Kidney epithelial cell (primary cell): ENCODE measurements around the gene C4BPA. TPM values are rescaled to one million over a fixed set of nuclear protein-coding genes. Genes with fewer than 3 reads are reported as not detected.

Experiments used
- DNase-seq: peaks from one replicate; pipeline ENCODE4 v3.0.0-alpha.2; 2010; ENCODE audit warnings: low read depth
- H3K27me3 ChIP-seq: 2 replicates; pipeline ENCODE4 v1.6.0; 2011; ENCODE audit warnings: low read length; ENCODE audit not compliant: control insufficient read depth, insufficient read depth
- H3K36me3 ChIP-seq: 2 replicates; pipeline ENCODE4 v1.5.1; 2011; ENCODE audit warnings: low read length; ENCODE audit not compliant: control insufficient read depth, insufficient read depth
- H3K4me3 ChIP-seq: 2 replicates; pipeline ENCODE4 v1.5.1; 2011; ENCODE audit warnings: low read depth, mild to moderate bottlenecking, control low read depth, low read length
- CTCF ChIP-seq: IDR thresholded peaks from 2 replicates; pipeline ENCODE4 v1.5.1; 2011; ENCODE audit warnings: mild to moderate bottlenecking, moderate library complexity, low read length, control low read depth, inconsistent platforms; ENCODE audit not compliant: insufficient read depth, poor library complexity, severe bottlenecking
- total RNA-seq: library from RNA; depleted of rRNA; stranded (reverse); fragments of >200 nt; gene quantifications from 2 replicates; pipeline ENCODE4 v1.2.3, GENCODE V29; 2015

The C4BPA gene
- total RNA-seq, 1 donor from 2014 or later: not detected

- Histone ChIP-seq H3K27me3 (no peaks in the 10 kb centered on the region), H3K4me3 (no peak overlapping the region), H3K36me3 (no peaks in the 10 kb centered on the region)
- peak; percentile 38 for DNase-seq
- TF ChIP-seq CTCF: peak; percentile 81
These were observed 26.3 kb upstream of the C4BPA start for GRCh38 chr1:207077470-207078377.

GRCh38 chr1:207078578-207079132 is 25.4 kb upstream of the C4BPA start:
- Histone ChIP-seq H3K4me3 (no peak overlapping the region), H3K36me3 (no peaks in the 10 kb centered on the region), H3K27me3 (no peaks in the 10 kb centered on the region)
- no peak for TF ChIP-seq CTCF
- DNase-seq: no peak

DNA sequence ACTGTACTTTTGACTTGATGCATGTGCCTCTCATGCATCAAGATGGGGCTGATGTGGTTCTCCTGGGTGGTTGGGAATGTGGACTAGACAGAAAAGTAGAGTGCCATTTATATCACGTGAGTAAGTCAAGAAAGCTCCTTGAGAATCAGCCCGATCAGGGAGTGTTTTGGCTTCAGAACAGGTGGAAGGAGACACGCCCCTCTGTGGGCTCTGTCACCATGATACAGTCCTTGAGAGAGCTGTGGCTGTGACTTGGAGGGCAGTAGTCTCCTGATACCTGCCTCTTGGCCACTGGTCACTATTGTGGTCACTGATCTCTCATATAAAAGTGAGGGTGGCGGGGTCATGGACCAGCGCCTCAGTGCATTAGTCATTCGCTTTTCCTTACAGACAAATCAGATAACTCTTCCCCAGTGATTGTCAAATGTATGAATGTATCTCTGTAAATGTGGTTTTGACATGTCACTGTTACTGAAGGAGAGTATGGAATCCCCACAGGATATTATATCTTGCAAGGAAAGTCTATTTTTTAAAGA is 24.3 kb upstream of the C4BPA start:
- H3K4me3 ChIP-seq: no peak overlapping the region
- no peak for TF ChIP-seq CTCF
- no peaks in the 10 kb centered on the region for H3K36me3 ChIP-seq
- H3K27me3 ChIP-seq: no peaks in the 10 kb centered on the region
- DNase-seq: no peak

DNA sequence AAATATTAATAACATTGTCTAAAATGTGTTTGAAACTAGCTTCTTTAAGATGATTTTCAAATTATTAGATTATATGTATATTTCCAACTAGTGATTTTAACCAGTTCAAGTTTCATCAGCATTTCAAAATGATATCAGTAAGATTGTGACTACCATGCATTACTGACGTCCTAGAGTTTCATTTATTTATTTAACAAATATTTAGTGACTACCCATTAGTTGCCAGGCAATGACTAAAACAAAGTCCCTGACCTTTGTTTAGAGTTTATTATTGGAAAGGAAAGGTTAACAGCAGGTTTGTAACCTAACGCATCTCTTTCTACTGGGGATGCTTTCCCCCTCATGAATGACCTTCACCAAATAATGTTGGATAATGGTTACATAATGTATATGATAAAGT is 22.9 kb upstream of the C4BPA start:
- DNase-seq: no peak
- Histone ChIP-seq H3K36me3 (no peaks in the 10 kb centered on the region), H3K4me3 (no peak overlapping the region), H3K27me3 (no peaks in the 10 kb centered on the region)
- no peak for TF ChIP-seq CTCF

GRCh38 chr1:207081806-207082205 is 22.2 kb upstream of the C4BPA start:
- TF ChIP-seq CTCF: no peak
- Histone ChIP-seq H3K36me3 (no peaks in the 10 kb centered on the region), H3K27me3 (no peaks in the 10 kb centered on the region), H3K4me3 (no peak overlapping the region)
- DNase-seq: no peak
